Stomach (tissue), 4 donors: ENCODE data around the gene RNASE11.

Source experiments
- POLR2A ChIP-seq, 4 donors: fragments of 450-650 bp; IDR thresholded peaks; one replicate each; pipeline ENCODE4 v1.6.1; 2016; ENCODE audit warnings: antibody characterized with exemption in 4 of 4, control low read depth in 2 of 4, mild to moderate bottlenecking in 1 of 4, moderate library complexity in 1 of 4
- POLR2AphosphoS5 ChIP-seq, 3 donors: sonication (generic); formaldehyde crosslinking; IDR thresholded peaks; one replicate each; pipeline ENCODE4 v1.6.1; 2016; ENCODE audit warnings: antibody characterized with exemption in 3 of 3
- TF ChIP-seq, protein P1 (sequence below), 7 experiments: fragments of 450-650 bp in 4 of 7; fragments of 200-600 bp in 3 of 7; sonication (generic) in 3 of 7; IDR thresholded peaks; one replicate each; pipeline ENCODE4 v1.5.1; 2016 to 2019; ENCODE audit warnings: antibody characterized with exemption in 7 of 7, control low read depth in 2 of 7, mild to moderate bottlenecking in 1 of 7

DNA sequence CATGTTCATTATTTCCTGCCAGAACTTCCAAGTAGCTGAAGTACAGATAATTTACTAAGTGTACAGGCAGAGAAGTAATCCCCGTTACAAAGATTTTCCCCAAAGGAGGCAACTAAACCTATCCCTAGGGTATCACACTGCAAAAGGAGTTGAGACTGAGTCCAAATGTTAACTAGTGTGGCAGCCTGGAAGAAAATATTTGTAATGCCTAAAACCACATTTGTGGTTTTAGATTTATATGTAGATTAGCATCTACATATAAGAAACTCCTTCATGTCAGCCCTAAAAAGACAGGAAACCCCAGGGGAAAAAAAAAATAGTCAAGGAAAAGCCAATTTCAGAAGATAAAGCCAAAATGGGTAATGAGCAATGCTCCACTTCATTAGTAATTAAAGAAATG, 4.8 kb upstream of the RNASE11 start:
- TF ChIP-seq POLR2AphosphoS5 (IDR thresholded peaks at IDR 0.05) = no peak
- TF ChIP-seq, protein P1, sequence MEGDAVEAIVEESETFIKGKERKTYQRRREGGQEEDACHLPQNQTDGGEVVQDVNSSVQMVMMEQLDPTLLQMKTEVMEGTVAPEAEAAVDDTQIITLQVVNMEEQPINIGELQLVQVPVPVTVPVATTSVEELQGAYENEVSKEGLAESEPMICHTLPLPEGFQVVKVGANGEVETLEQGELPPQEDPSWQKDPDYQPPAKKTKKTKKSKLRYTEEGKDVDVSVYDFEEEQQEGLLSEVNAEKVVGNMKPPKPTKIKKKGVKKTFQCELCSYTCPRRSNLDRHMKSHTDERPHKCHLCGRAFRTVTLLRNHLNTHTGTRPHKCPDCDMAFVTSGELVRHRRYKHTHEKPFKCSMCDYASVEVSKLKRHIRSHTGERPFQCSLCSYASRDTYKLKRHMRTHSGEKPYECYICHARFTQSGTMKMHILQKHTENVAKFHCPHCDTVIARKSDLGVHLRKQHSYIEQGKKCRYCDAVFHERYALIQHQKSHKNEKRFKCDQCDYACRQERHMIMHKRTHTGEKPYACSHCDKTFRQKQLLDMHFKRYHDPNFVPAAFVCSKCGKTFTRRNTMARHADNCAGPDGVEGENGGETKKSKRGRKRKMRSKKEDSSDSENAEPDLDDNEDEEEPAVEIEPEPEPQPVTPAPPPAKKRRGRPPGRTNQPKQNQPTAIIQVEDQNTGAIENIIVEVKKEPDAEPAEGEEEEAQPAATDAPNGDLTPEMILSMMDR (IDR thresholded peaks at IDR 0.05) = no peak
- no peak for TF ChIP-seq POLR2A (IDR thresholded peaks at IDR 0.05)
